Measurements from ENCODE around the gene KCNB1. TPM values are rescaled to one million over a fixed set of nuclear protein-coding genes. Genes with fewer than 3 reads are reported as not detected.
A peak's percentile ranks its signal among the peaks of the same experiment; 100 is the strongest.

Gene KCNB1
- 0.04 TPM for polyA plus RNA-seq (2012; ENCODE audit: missing spikeins)

DNA sequence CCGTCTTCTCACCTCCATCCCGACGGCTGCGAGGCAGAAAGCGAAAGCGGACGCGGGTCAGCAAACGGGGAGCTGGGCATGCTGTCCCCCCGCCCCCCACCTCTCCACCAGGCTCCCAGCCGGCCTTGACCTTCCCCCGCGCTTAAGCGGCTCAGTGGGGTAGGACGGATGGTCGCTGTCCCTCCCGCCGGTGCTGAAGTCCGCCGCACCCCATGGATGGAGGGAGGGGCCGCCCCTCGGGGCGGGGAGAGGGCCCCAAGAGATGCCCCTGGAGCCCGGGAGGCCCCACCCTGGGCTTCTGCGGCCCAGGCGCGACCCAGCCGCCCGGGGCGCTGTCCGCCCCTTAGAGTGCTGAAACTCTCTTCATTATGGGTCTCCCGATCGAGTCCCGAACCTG lies at the start of gene KCNB1:
TSS of gene KCNB1 (minus strand) at position 48 of the 397 bp plus-strand sequence. CDS start 188 bp downstream, outside the sequence.
- DNase-seq (ENCODE audit: insufficient read length) (peak; percentile 36), FAIRE-seq (no peak)
- TF ChIP-seq TAF1 (IDR thresholded peaks at IDR 0.05; ENCODE audit: borderline replicate concordance, low read depth, low read length) (no peak), POLR2AphosphoS5 (IDR thresholded peaks at IDR 0.05; ENCODE audit: low read depth, low read length) (no peak), POLR2A (IDR thresholded peaks at IDR 0.05; ENCODE audit: low read depth, low read length) (no peak)

- TF ChIP-seq POLR2A (IDR thresholded peaks at IDR 0.05; ENCODE audit: low read depth, low read length) = no peak
- TF ChIP-seq POLR2AphosphoS5 (IDR thresholded peaks at IDR 0.05; ENCODE audit: low read depth, low read length) = no peak
- no peak for TF ChIP-seq TAF1 (IDR thresholded peaks at IDR 0.05; ENCODE audit: borderline replicate concordance, low read depth, low read length)
- DNase-seq (ENCODE audit: insufficient read length) = no peak
- FAIRE-seq = no peak
Measured at GRCh38 chr20:49529470-49529869, 47.0 kb upstream of the KCNB1 start.

- FAIRE-seq = no peak
- DNase-seq (ENCODE audit: insufficient read length) = no peak
- TF ChIP-seq POLR2A (IDR thresholded peaks at IDR 0.05; ENCODE audit: low read depth, low read length) (no peak), POLR2AphosphoS5 (IDR thresholded peaks at IDR 0.05; ENCODE audit: low read depth, low read length) (no peak), TAF1 (IDR thresholded peaks at IDR 0.05; ENCODE audit: borderline replicate concordance, low read depth, low read length) (no peak)
Measured at GRCh38 chr20:49526568-49526967, 44.1 kb upstream of the KCNB1 start.

DNA sequence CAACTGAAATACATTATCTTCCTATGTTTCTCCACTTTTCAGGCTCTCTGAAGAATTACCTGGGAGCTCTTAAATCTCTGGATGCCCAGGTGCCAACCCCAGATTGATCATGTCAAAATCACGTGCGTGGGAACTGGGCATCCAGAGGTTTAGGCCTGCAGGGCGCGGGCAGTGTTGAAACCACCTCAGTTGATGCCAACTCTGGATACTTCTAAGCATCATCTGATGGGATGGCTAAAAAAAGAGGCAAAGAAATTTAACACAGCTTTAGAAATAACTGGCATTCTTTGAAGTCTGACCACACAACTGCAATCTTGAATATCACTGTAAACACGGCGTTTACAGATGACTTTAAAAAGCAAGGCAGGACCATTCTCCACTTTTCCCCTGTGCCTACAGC lies 43.6 kb upstream of the KCNB1 start:
- no peak for TF ChIP-seq POLR2A (IDR thresholded peaks at IDR 0.05; ENCODE audit: low read depth, low read length)
- TF ChIP-seq POLR2AphosphoS5 (IDR thresholded peaks at IDR 0.05; ENCODE audit: low read depth, low read length) = no peak
- no peak for TF ChIP-seq TAF1 (IDR thresholded peaks at IDR 0.05; ENCODE audit: borderline replicate concordance, low read depth, low read length)
- no peak for DNase-seq (ENCODE audit: insufficient read length)
- no peak for FAIRE-seq

- no peak for FAIRE-seq
- TF ChIP-seq POLR2AphosphoS5 (IDR thresholded peaks at IDR 0.05; ENCODE audit: low read depth, low read length) (no peak), TAF1 (IDR thresholded peaks at IDR 0.05; ENCODE audit: borderline replicate concordance, low read depth, low read length) (no peak), POLR2A (IDR thresholded peaks at IDR 0.05; ENCODE audit: low read depth, low read length) (no peak)
- no peak for DNase-seq (ENCODE audit: insufficient read length)
Measured at GRCh38 chr20:49523767-49524360, 41.4 kb upstream of the KCNB1 start.

DNA sequence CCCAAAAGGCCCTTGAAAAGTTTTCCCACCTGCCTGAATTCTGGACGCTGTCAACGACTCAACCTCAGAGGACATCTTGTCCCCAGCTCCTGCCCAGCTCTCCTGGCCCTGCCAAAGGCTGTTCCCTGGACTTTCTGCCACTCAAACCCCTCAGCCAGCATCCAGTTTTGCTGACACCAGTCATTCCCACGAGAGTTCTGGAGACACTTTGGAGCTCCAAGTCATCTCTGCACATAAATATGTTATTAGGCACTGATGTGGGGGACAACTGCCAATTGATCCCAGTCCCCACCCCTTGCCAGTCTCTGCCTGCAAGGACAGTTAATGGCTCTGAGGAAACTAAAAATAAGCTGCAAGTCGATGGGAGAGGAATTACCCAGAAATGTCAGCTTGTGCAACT lies 38.9 kb upstream of the KCNB1 start:
- FAIRE-seq (no peak), DNase-seq (ENCODE audit: insufficient read length) (no peak)
- no peak for TF ChIP-seq POLR2AphosphoS5 (IDR thresholded peaks at IDR 0.05; ENCODE audit: low read depth, low read length)
- no peak for TF ChIP-seq TAF1 (IDR thresholded peaks at IDR 0.05; ENCODE audit: borderline replicate concordance, low read depth, low read length)
- no peak for TF ChIP-seq POLR2A (IDR thresholded peaks at IDR 0.05; ENCODE audit: low read depth, low read length)

DNA sequence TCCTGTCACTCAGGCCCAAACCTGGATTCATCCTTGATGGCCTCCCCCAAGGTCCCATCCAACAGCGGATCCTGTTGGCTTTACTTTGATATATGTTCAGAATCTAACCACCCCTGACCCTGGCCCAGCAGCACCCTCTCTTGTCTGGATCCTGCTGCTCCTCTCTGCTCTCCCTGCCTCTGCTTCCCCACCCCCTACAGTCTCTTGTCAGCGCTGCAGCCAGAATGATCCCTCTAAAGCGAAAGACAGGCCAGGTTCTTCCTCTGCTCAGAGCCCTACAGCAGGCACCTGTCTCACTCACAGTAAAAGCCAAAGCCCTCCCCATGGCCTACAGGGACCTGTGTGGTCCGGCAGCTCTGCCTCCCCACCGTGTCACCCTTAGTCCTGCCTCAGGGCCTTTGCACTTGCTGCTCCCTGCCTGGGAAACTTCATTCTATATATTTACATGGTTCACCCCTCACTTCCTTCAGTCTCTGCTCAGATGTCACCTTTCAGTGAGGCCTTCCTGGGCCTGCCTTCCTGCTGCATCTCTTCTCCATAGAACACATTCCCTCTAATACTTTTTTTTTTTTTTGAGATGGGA lies 37.4 kb upstream of the KCNB1 start:
- FAIRE-seq = no peak
- TF ChIP-seq TAF1 (IDR thresholded peaks at IDR 0.05; ENCODE audit: borderline replicate concordance, low read depth, low read length) (no peak), POLR2A (IDR thresholded peaks at IDR 0.05; ENCODE audit: low read depth, low read length) (no peak), POLR2AphosphoS5 (IDR thresholded peaks at IDR 0.05; ENCODE audit: low read depth, low read length) (no peak)

DNA sequence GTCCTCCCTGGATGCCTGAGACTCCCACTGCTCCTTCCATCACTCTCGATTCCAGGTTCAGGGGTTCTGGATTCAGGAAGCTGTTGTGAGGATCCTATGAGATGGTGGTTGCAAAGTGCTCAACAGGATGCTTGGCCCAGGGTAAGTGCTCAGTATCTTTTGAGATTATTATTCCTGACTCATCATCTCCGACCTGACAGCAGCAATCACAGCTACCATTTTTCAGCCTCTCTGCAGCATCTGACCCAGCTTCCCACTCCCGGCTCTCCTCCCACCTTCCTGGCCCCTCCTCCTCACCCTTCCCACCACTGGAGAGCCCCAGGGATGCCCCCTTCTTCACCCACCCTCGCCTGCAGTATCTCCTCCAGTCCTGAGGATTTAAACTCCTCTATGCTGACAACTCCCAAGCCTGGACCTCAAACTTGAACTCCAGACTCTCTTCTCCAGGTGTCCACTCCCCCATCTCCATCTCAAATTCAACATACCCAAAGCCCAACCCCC lies 36.8 kb upstream of the KCNB1 start:
- TF ChIP-seq POLR2A (IDR thresholded peaks at IDR 0.05; ENCODE audit: low read depth, low read length) (no peak), TAF1 (IDR thresholded peaks at IDR 0.05; ENCODE audit: borderline replicate concordance, low read depth, low read length) (no peak), POLR2AphosphoS5 (IDR thresholded peaks at IDR 0.05; ENCODE audit: low read depth, low read length) (no peak)
- FAIRE-seq = no peak
- no peak for DNase-seq (ENCODE audit: insufficient read length)

More for the DNA sequence above, 37.4 kb upstream of the KCNB1 start:
- DNase-seq (ENCODE audit: insufficient read length) = no peak

GRCh38 chr20:49518576-49518975 lies 36.1 kb upstream of the KCNB1 start:
- TF ChIP-seq POLR2A (IDR thresholded peaks at IDR 0.05; ENCODE audit: low read depth, low read length) (no peak), TAF1 (IDR thresholded peaks at IDR 0.05; ENCODE audit: borderline replicate concordance, low read depth, low read length) (no peak), POLR2AphosphoS5 (IDR thresholded peaks at IDR 0.05; ENCODE audit: low read depth, low read length) (no peak)
- FAIRE-seq = no peak
- no peak for DNase-seq (ENCODE audit: insufficient read length)

GRCh38 chr20:49517805-49518100 lies 35.3 kb upstream of the KCNB1 start:
- FAIRE-seq = no peak

DNA sequence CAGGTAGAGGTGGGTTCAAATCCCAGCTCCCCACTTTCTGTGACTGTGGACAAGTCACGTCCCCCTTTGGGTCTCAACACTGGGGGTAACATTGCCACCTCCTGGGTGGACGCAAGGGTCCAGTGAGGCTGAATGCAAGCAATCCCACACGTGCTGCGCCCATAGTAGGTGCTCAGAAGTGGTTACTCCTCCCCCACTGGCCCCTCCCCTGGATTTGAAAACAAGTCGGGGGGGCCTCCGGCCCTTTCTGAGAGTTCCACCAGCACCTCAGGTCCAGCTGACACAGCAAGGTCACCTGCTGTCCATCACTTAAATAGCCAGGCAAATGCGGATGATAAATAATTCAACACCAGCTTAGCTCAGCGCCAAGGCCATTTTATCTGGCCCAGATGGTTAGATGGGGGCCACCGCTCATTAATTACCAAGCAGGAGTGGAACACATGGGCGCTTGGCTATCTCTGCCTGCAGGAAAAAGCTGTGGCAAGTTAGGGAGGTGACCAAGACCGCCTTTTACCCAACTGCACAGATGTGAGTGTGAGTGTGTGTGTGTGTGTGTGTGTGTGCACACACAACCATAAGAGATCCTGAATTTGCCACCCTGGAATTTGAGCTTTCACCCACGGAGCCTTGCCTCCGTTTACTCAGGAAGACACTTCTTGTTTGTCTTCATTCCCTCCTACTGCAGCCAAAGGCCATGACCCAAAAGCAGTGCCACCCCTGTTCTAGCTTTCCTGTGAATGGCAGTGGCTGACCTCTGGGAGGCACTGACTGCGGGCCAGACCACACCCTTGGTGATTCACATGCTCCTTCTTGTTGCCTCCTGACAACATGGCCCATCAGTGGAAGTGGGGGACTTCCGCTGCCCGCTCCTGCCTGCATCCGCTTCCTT lies 34.7 kb upstream of the KCNB1 start:
- FAIRE-seq (no peak), DNase-seq (ENCODE audit: insufficient read length) (no peak)
- no peak for TF ChIP-seq POLR2A (IDR thresholded peaks at IDR 0.05; ENCODE audit: low read depth, low read length)
- no peak for TF ChIP-seq TAF1 (IDR thresholded peaks at IDR 0.05; ENCODE audit: borderline replicate concordance, low read depth, low read length)
- TF ChIP-seq POLR2AphosphoS5 (IDR thresholded peaks at IDR 0.05; ENCODE audit: low read depth, low read length) = no peak

More at GRCh38 chr20:49517805-49518100, 35.3 kb upstream of the KCNB1 start:
- no peak for TF ChIP-seq POLR2A (IDR thresholded peaks at IDR 0.05; ENCODE audit: low read depth, low read length)
- TF ChIP-seq POLR2AphosphoS5 (IDR thresholded peaks at IDR 0.05; ENCODE audit: low read depth, low read length) = no peak
- no peak for TF ChIP-seq TAF1 (IDR thresholded peaks at IDR 0.05; ENCODE audit: borderline replicate concordance, low read depth, low read length)
- no peak for DNase-seq (ENCODE audit: insufficient read length)
